Fibroblast of peridontal ligament (primary cell): ENCODE results near the gene GTF2IRD1.
"Not testable (repeated sequence)": the region's sequence is repeated elsewhere in the genome, so short reads cannot be mapped to it uniquely, and the experiment has no call there.

Experiments
- DNase-seq: peaks from one replicate; pipeline ENCODE4 v3.0.0-alpha.2; 2010; ENCODE audit errors: extremely low read depth

The GTF2IRD1 gene

GRCh38 chr7:74493295-74493694 is 39.6 kb downstream of the GTF2IRD1 start:
- no peak for DNase-seq

GRCh38 chr7:74494076-74494548 is 40.4 kb downstream of the GTF2IRD1 start:
- no peak for DNase-seq

DNA sequence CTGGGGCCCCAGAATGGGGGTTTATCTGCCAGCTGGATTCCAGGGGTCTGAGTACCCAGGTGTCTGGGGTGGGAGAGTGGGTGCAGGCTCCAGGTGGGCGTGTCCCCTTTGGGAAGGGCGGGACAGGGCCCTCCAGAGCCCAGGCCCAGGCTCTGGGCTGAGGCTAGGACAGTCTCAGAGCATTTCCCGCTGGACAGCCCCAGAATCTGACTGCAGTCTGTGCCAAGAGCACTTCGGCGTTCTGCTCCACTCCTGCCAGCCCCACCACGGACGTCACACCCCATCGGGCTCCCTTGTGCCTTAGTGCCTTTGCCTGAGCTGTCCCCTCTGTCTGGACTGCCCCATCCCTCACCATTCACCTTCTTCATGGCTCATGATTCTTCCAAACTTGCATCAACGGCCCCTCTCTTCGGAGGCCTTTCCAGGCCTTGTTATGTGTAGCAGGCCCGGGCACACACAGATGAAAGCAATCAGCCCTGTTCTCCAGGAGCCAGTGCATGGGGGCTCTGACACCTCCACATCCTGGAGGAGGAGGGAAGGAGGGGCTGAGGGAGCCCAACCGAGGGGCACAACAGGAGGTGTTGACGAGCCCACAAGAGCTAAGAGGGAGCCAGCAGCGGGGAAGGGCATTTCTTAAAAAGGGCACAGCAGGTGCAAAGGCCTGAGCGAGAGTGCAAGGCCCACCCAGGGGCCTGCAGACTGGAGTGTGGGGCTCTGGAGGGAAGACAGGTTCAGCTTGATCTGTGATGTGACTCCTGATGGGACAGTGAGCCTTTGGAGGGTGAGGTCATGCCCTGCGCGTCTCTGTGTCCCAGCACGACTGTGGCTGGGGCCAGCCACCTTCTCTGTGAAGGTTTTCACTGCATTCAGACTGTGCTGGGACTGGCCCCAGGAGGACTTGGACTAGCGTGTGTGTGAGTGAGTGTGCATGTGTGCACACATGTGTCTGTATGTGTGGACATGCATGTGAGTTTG is 41.7 kb downstream of the GTF2IRD1 start:
- DNase-seq: no peak

- DNase-seq: no peak
Observed at GRCh38 chr7:74496272-74496671, 42.6 kb downstream of the GTF2IRD1 start.

GRCh38 chr7:74496773-74497172 is 43.1 kb downstream of the GTF2IRD1 start:
- not testable (repeated sequence) for DNase-seq

GRCh38 chr7:74498354-74498753 is 44.6 kb downstream of the GTF2IRD1 start:
- no peak for DNase-seq

- DNase-seq: no peak
Observed at GRCh38 chr7:74498996-74499834, 45.5 kb downstream of the GTF2IRD1 start.

DNA sequence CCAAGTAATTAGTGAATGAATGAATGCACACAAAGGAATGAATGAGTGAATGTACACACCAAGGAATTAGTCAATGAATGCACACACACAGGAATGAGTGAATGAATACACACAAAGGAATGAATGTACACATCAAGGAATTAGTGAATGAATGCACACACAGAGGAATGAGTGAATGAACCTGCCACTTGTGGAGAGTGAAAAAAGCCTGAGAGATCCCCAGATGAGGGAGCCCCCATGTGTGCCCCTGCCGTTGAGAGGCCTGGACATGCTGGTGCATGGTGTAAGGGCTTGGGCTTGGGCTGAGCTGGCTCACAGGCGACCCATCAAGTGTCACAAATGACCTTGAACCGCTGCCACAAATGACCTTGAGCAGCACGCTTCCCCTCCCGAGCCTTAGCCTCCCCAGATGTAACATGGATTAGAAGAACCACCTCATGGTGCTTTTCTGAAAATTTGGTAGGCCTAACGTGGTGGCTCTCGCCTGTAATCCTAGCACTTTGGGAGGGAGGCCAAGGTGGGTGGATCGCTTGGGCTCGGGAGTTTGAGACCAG is 46.2 kb downstream of the GTF2IRD1 start:
- no peak for DNase-seq

DNA sequence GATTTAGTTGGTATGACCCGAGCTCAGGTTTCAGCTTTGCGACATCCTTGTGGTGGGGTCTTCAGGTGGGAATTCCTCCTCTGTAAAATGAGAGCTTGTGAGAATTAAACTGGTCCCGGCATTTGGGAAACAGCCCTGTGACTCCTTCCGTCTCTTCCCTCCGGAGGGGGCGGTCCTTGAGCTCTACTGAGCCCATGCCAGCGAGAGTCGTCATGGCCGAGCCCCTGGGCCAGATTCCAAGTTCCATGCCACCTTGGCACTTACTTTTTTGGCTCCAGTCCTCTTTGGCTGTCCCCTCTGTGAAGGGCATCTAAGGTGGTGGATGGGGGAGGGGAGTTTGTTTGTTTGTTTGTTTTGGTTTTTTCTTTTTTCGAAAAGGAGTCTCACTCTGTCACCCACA is 47.6 kb downstream of the GTF2IRD1 start:
- no peak for DNase-seq

DNA sequence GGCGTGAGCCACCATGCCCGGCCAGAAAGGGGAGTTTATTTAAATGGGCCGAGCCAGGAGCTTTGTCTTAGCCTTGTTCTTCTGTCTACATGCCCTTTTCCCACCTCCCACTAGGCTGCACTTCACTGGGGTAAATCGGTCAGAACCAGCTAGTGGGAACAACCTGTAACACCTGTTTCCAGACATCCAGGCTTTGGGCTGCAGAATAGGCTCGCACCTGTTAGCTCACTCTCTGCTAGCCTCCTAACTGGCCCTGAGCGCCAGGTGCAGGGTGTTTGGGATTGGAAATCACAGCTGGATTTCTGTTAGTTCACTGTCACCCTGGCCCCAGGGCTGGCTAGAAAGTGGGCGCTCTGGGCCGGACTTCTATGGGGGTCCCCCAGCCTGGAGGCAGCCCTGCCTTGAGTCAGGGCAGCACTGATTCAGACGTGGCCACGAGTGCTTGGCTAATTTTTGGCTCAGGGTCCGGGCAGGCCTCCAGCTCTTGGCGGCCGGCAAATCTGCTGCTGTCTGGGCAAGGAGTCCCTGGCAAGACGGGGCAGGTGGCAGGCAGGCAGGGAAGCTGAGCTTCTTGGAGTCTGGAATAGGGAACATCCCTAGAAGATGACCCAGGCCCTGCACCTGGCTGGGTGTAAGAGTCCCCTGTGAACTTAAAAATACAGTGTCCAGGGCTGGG is 48.6 kb downstream of the GTF2IRD1 start:
- no peak for DNase-seq

GRCh38 chr7:74503061-74503460 is 49.4 kb downstream of the GTF2IRD1 start:
- DNase-seq: no peak

DNA sequence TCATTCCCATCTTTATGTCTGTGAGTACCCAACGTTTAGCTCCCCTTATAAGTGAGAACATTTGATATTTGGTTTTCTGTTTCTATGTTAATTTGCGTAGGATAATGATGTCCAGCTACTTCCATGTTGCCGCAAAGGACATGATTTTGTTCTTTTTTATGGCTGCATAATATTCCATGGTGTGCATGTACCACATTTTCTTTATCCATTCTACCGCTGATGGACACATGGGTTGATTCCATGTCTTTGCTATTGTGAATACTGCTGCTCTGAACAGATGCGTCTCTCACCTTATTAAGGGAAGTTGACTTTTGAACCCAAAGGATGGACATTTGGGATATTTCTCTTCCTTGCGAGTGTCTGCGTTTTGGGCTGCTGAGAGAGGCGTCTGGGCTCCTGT is 50.2 kb downstream of the GTF2IRD1 start:
- DNase-seq: no peak

GRCh38 chr7:74505471-74506324 is 52.0 kb downstream of the GTF2IRD1 start:
- peak; percentile 17 for DNase-seq

- no peak for DNase-seq
Observed at GRCh38 chr7:74506325-74506724, 52.6 kb downstream of the GTF2IRD1 start.

DNA sequence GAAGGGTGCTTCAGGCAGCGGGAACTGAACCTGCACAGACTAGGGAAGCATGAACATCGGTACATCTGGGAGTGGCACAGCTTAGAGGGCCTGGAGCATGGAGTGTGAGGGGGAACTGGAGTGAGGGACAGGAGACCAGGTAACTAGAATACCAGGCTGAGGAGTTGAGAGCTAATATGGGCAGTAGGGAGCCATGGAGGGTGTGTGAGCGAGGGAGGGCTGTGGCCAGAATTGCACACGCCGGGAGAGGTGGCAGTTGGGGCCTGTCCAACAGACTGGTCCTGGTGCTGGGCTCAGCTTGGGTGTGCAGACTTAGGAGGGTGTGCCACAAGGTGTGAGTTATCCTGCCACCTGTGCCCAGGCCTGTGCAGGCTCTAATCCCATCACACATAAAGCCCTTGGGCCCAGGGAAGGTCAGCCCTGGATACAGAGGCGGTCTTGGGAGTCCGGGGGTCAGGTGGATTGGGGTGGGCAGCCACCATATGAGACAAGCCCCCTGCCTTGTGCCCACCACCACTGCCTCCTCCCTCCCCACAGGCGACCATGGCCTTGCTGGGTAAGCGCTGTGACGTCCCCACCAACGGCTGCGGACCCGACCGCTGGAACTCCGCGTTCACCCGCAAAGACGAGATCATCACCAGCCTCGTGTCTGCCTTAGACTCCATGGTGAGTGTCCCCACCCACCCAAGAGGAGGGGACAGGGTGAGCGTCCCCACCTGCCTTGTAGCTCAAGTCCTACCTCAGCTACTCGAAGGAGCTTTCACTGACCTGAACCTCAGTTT is 54.0 kb downstream of the GTF2IRD1 start:
- no peak for DNase-seq

DNA sequence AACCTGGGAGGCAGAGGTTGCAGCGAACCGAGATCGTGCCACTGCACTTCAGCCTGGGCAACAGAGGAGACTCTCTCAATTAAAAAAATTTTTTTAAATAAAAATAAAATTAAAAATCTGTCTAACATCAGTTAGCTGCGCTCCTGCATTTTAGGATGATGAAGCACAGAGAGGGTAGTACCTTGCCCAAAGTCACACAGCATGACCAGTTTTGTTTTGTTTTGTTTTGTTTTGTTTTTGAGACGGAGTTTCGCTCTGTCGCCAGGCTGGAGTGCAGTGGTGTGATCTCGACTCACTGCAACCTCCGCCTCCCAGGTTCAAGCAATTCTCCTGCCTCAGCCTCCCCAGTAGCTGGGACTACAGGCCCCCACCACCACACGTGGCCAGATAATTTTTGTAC is 55.7 kb downstream of the GTF2IRD1 start:
- not testable (repeated sequence) for DNase-seq

DNA sequence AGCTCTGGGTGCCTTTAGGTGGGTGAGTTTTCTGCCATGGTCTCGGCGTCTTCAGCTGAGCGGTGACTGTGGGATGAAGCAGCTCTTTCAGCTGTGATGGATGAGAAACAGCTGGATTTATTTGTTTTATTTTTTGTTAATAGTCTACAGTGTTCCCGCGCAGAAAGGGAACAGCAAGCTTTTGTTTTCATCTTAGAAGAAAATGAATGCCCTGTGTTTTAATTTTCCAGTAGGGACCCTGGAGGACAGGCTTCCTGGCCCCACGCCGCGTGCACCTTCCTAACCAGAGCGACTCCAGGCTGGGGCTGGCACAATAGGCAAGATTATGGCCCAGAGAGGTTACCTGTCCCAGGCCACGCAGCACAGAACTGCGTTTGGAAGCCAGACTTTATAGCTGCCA is 57.6 kb downstream of the GTF2IRD1 start:
- no peak for DNase-seq

GRCh38 chr7:74512762-74513161 is 59.1 kb downstream of the GTF2IRD1 start:
- no peak for DNase-seq

DNA sequence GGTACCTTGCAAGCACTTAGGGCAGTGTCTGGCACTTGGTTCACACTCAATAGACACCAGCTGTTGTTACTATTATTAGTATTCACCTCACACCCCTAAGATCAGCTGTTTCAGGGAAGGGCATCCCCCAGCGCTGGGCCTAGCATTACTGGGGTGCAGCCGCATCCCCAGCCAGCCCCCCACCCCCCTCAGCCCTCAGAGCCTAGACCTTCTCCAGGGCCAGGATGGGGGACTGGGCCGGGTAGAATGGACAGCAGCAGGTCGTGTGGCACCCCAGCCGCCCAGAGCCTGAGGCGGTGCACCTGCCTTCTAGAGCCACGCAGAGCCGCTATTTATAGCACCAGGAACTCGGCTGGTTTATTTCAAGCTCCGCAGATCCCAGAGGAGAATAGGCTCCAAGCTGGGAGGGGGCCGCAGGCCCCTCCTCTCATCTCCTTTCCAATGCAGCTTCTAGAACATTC is 60.5 kb downstream of the GTF2IRD1 start:
- no peak for DNase-seq

DNA sequence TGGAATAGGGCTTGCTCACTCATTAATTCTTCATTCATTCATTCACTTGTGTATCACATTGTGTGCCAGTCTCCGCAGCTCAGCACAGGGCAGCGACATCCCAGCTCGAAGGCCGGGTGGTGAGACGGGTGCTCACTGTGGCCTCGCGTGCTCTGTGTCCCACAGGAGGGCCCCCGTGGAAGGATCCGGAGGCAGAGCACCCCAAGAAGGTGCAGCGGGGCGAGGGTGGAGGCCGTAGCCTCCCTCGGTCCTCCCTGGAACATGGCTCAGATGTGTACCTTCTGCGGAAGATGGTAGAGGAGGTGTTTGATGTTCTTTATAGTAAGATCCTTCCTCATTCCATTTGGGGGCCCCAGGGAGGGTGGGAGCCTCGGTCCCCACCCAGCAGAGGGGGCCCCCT is 61.6 kb downstream of the GTF2IRD1 start:
- DNase-seq: no peak
